C4-2B (cell line): ENCODE data around the gene EMID1.
"Not testable (repeated sequence)": the region's sequence is repeated elsewhere in the genome, so short reads cannot be mapped to it uniquely, and the experiment has no call there.

Source experiments
- H3K27ac ChIP-seq: fragments of 450-650 bp; 2 replicates; pipeline ENCODE4 v1.5.1; 2017
- ZFX ChIP-seq: fragments of 450-650 bp; IDR thresholded peaks from 2 replicates; pipeline ENCODE4 v1.6.1; 2017
- TF ChIP-seq, protein P1 (sequence below): fragments of 450-650 bp; conservative IDR thresholded peaks from 2 replicates; pipeline ENCODE4 v1.5.1; 2017; ENCODE audit warnings: mild to moderate bottlenecking

The EMID1 gene

DNA sequence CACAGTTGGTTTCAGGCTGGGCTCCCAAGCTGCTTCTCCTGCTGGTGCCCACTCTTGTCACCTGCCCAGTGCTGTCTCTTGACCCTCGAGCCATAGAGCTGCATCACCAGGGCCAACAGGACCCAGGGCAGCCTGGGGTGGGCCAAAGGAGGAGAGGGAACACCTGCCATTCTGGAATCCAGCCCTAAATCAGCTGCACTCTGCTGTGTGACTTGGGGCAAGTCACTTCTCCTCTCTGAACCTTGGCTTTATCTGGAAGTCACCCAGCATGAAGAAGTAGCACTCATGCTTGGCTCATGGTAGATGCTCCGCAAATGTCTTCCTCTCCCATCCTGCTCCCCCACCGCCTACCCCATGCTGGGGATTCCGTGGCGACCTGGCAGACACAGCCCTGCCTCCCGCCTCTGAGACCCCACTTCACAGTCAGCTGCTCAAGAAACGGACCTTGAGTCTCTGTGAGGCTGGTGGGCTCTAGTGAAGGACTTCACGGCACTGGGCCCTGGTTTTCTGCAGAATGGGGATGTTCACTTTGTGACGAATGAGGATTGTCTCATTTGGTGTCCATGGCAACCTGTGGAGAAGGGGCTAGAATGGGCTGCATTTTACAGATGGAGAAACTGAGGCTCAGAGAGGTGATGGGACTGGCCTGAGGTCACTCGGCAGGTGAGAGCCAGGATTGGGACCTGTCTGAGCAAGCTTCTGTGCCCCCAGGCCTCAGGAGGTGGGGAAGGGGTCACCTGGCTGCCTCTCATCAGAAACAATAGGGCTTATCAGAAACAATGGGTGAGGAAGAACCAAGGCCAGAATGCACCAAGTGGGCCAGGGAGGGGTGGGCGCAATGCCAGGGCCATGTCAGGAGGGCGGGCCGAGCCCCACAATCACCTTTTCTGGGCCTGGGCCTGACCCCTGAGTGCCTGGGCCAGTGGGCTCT, 12.4 kb downstream of the EMID1 start:
- TF ChIP-seq, protein P1, sequence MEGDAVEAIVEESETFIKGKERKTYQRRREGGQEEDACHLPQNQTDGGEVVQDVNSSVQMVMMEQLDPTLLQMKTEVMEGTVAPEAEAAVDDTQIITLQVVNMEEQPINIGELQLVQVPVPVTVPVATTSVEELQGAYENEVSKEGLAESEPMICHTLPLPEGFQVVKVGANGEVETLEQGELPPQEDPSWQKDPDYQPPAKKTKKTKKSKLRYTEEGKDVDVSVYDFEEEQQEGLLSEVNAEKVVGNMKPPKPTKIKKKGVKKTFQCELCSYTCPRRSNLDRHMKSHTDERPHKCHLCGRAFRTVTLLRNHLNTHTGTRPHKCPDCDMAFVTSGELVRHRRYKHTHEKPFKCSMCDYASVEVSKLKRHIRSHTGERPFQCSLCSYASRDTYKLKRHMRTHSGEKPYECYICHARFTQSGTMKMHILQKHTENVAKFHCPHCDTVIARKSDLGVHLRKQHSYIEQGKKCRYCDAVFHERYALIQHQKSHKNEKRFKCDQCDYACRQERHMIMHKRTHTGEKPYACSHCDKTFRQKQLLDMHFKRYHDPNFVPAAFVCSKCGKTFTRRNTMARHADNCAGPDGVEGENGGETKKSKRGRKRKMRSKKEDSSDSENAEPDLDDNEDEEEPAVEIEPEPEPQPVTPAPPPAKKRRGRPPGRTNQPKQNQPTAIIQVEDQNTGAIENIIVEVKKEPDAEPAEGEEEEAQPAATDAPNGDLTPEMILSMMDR, result no peak
- no peak for TF ChIP-seq ZFX
- H3K27ac ChIP-seq, result no peak overlapping the region

DNA sequence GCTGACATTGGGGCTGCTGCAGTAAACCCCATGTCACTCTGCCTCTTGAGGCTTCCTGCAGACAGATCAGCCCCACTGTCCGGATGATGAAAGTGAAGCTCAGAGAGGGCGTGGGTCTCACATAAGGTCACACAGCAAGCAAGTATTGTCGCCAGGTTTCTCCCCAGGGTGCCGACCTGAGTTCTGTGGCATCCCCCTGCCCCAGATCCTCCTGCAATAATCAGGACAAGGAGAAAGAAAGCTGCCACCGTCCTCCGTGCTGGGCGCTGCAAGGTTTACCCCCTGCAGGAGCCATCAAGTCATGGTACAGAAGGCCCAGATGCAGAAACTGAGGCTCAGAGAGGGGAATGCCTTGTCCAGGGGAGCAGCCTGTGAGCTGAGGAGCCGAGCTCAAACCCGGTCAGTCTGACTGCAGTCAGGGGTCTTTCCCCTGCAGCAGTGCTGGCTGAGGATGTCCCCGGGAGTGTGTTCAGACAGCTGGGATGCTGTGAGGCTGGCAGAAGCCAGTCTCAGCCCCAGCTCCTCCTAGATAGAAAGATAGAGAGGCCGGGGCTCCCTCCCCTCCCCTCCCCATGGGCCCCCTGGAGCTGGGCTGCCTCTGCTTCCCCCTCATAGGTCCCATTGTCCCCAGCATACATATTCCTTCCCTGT, 13.2 kb downstream of the EMID1 start:
- no peak overlapping the region for H3K27ac ChIP-seq
- TF ChIP-seq ZFX, result no peak
- TF ChIP-seq, protein P1, result no peak

DNA sequence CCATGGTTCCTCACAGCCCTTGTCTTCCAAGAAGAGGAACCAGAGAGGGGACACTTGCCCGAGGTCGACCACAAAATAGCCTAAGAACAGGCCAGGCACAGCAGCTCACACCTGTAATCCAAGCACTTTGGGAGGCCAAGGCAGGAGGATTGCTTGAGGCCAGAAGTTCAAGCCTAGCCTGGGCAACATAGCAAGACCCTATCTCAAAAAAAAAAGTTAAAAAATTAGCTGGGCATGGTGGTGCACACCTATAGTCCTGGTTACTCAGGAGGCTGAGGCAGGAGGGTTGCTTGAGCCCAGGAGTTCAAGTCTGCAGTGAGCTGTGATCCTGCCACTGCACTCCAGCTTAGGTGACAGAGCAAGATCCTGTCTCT, 13.7 kb downstream of the EMID1 start:
- not testable (repeated sequence) for H3K27ac ChIP-seq

DNA sequence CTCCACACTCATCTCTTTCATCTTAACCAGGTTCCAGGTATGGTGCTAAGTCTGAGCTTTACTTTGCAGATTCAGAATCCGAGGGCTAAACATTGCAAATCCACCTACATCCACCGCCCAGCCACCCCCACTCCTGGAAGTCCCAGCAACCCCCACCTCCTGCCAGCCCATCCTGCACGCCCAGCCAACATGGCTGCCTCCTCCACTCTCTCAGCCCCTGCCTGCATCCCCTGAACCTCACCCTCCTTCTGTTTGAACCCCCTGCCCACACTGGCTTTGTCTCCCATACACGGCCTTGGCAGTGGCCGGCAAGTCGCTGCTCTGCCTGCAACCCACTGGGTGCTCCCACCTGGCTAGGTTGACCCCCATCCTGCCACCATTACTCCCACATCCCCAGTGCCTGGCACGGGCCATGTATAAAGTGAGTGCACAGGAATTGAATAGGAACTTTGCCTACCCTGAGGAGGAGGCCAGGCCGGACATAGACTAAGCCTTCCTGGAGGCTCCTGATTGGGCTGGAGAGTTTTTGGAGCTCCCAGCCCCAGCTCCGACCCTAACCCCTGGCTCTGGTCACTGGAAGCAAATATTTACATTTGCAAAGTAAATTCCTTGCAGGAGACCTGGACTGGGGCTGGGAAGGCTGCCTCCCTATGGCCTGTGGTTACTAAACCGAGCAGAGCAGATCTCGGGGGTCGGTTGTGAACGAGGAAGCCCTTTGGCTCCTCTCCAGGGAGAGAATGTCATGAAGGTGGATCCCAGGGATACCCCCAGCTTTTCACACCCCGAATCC, 14.4 kb downstream of the EMID1 start:
- H3K27ac ChIP-seq, result peak overlapping the region; percentile 52
- TF ChIP-seq, protein P1, result no peak
- no peak for TF ChIP-seq ZFX

DNA sequence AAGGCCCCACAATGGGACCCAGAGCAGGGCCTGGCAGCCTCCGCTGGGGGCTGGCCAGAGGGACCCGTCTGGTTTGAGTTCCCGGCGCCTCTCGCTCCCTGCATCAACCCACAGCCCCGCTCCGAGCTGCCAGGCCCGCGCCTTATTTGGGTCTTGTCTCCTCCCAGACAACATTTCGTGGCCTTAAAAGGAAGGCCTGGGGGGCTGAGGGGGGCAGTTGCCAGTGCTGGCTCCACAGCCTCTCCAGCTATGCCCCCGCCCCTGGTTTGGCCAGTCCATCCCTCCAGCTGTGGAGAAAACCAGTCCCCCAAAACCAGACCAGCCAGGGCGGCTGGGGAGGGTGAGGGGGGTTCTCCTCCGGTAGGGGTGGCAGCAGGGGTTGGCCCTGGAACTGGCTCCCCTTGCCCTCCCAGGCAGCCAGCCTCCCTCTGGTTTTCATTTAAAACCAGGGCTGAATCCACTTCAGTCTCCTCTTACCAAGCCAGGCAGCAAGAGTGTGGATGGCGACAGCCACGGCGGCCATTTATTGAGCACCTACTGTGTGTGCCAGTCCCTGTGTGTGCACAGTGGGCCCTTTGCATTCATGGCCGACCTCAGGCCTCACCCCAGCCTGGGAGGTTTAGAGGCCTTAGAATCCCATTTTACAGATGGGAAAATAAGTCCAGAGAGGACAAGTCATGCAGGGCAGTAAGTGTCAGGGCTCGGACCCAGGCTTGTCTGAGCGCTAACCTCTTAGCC, 18.6 kb downstream of the EMID1 start:
- TF ChIP-seq ZFX, result no peak
- TF ChIP-seq, protein P1, result no peak
- H3K27ac ChIP-seq, result no peak overlapping the region

DNA sequence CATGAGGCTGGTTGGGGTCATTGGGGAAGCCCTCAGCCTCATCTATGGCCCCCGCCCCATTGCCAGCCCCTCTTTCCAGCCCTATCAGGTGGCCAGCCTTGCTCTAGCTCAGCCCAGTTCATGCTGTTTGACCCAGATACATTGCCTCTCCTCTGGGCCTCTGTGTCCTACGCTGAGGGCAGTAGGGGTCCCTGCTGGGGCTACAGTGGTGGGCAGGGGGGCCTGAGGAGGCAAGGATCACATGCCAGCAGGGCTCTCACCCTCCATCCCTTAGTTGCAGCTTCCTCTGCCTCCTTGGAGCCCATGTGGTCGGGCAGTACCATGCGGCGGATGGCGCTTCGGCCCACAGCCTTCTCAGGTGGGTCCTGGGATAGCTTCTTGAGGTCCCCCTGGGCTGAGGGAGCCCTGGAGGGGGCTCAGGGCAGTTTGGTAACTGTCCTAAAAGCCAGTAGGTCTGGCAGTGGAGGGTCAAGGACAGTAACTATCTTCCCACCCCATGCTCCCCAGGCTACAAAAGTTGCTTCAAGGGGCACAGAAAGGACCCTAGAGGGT, 19.2 kb downstream of the EMID1 start:
- no peak overlapping the region for H3K27ac ChIP-seq
- TF ChIP-seq ZFX, result no peak
- TF ChIP-seq, protein P1, result no peak

DNA sequence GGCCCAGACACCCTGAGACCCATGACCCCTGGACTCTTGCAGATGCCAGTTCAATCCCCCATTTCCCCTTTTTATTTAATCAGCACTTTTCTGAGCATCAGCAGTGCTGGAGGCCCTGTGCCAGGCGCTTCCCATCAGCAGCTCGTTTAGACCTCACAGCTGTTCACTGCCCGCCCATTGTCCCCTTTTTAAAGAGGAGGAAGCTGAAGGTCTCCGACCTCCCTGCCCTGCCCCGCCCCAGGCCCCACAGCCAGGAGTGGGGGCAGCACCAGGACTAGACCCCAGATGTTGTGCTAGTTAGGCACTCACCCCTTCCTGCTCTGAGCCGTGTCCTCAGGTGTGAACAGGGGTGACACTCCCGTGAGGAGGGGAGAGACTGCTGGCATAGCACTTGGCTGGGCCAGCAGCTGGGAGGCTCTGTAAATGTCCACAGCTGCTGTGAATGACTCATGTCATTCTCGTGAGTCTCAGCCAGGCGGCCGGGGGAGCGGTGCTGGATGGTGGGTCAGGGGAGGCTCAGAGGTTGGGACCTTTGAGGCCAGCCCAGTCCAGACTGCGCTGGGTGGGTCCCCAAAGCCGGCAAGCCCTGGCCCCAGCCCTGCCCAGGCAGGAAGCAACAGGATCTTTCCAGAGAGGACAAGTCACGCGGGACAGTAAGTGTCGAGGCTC, 19.9 kb downstream of the EMID1 start:
- H3K27ac ChIP-seq, result no peak overlapping the region
- no peak for TF ChIP-seq ZFX
- TF ChIP-seq, protein P1, result no peak
